Stimulated activated CD4-positive, alpha-beta T cell treated with anti-CD3 and anti-CD28 coated beads, Interleukin-4, amount 100 ng/mL, for 48 hours (primary cell): ENCODE results near the gene PITPNC1.

ENCODE experiments used
- DNase-seq, 2 donors: peaks; one replicate each; pipeline ENCODE4 v3.0.0-alpha.2; 2020; ENCODE audit warnings: low read depth in 2 of 2

PITPNC1 gene

DNA sequence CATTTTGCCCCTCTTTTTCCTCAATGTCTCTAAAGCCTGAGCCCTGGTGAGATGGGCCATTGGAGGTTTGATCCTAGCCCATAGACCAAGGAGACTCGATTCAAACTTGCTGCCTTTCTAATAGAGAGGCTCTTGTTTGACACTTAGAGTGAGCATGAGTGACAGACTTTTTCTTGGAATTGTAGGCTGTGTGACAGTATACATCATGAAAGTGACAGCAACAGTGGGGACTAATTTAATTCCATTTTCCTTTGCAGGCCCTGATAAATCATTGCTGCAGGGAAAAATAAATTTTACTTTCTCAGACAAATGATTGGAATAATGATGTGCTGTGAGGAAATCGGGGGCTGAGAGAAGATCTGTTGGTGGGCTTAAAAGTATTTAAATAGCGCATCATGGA is 171.6 kb downstream of the PITPNC1 start:
- no peak for DNase-seq

DNA sequence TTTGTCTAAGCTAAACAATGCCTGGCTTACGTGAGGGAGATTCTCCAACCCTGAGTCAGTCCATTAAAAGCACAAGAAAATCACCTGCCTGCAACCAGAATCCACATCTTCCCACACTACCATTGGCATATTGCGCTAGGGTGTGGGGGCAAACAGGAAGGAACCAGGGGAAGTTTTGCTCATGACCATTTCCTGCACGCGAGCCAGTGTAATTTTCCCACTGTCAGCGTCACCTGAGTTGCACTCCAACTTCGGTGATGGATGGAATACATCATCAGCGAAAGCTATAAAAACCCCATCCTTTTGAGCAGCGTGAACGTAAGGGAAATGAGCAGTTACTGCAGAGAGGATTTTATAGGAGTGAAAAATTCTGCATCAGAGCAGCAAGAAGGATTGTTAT is 172.7 kb downstream of the PITPNC1 start:
- no peak for DNase-seq

DNA sequence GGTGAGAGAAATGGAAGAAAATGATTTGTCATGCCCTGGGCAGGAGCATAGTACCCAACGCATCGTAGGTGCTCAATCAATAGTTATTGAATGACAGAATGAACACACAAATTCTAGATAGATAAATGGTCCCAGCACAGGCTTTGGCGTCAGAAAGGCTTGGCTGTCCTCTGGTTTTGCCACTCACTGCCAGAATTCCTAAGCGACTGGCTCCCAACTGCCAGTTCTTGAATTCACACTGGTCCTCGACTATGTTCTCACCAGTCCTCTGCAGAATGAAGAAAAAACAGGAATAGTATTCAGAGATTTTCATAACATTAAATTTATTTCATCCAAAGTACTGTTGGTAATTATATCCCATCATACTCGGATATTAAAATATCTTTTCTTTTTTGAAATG is 177.6 kb downstream of the PITPNC1 start:
- no peak for DNase-seq

DNA sequence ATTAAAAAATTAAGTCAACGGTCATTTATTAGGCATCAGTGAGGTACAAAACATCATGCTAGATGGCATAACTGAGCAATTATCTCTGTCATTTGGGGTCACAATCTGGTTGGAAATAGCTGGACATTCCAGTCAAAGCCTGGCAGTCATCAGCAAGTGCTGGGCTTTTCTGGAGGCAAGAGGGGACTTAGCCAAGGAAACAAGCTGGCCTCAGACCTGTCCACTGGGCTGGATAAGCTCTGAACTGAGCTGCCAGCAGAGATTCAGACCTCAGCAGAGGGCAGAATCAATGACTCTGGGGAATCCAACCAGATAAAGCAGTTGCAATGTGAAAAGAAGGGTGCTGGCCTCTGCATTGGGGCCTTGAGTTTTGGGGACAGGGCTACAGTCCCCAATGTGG is 178.8 kb downstream of the PITPNC1 start:
- DNase-seq = no peak

DNA sequence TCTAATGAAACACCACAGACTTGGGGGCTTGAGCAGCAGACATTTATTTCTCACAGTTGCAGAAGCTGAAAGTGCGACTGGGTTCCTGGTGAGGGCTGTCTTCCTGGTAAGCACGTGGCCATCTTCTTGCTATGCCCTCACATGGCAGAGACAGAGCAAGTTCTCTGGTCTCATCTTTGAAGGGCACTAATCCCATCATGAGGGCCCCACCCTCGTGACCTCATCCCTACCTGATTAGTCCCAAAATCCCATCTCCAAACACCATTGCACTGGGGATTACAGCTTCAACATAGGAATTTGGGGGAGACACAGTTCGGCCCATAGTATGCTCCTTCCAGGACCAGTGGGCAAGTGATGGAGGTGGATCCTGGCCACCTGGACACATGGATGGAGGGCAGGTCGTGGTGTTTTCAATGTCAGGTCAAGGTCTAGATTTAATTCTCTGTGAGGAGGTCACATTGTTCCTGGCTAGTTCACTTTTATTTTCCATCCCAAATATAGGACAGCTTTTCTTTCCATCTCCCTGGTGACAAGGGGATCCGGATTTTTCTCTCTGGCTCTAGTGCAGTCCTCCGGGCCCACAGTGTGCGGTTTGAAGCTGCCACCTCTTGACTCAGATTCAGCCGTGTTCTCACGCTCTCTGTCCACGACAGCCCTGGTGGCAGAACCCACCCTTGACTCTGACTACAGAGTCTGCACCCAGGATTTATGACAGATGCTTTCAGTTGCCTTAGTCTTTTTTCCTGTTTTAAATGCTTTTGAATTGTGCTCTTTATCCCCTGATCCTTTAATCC is 180.2 kb downstream of the PITPNC1 start:
- no peak for DNase-seq

DNA sequence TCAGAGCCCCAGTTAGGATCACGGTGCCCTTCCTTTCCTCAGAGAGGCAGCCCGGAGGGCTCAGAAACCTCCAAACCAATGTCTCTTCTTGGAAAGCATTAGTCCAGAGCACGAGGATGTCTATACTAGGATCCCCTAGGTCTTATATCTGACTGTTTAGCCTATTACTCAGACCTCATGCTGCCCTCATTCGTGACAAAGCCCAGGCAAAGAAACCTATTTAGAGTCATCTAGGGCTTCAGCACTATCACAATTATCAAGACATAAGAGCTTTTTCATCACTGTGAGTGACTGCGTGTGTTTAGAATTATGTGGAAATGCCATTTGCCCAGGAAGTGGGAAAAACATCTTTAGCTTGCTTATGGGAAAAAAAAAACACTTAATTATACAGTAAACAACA is 180.8 kb downstream of the PITPNC1 start:
- no peak for DNase-seq

DNA sequence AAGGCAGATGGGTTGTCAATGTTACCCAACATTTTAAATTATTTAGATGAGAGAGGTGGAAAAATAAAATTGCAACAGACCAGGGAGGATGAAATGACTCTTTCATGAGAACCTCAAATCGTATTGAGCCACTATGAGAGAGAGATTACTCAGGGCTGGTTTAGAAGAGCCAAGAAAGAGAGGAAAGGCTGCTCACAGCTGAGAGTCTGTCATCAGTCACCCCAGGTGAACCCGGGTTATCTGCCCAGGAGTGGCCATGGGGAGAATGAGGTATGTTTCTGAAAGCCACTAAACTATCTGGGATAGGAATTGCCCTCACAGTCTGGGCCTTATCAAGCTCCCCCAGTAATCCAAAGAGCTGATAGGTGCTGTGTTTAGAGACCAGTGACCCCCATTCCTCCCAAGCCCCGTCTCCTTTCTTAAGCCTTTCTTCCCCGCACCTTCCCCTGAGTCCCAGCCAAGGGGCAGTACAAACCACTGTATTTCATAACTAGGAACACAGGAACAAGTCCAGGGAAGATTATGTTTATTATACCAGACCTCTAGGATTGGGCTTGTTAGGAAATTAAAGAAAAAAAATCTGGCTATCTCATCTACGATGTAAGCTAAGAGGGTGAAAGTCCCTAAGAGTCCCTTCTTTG is 181.8 kb downstream of the PITPNC1 start:
- no peak for DNase-seq

DNA sequence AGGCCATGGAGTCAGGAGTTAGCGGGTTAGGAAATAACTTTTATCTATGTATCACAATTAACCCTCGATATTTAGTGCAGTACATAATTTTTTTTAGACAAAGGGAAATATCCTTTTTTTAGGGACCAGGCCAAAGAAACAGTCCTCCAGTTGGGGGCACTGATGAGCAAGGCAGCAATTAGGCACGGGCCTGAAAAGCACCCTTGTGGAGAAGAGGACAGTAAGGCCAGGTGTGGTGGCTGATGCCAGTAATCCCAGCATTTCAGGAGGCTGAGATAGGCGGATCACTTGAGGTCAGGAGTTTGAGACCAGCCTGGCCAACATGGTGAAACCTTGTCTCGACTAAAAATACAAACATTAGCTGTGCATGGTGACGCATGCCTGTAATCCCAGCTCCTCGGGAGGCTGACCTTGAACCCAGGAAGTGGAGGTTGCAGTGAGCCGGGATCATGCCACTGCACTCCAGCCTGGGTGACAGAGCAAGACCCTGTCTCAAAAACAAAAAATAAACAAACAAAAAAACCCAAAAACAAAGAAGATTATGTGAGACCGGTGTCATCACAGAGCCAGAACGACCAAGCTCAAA is 182.4 kb downstream of the PITPNC1 start:
- DNase-seq = no peak

DNA sequence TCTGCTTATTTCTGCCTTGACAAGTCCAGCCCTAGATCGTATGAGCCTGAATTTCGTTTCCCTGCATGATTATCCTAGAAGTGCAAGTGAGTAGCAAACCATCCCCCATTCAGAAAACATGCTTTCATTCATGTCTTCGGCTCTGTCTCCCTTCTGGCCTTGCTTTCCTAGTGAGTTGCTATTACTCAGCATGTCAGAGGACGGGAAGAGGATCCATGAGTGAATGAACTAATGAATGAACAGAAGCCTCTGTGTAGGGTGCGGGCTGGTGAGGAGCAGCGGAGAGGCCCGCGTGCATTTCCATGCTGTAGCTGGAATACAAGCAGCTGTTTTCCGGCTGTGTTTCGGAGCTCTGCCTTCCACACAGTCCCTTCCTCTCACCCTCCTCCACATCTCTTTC is 184.9 kb downstream of the PITPNC1 start:
- no peak for DNase-seq

DNA sequence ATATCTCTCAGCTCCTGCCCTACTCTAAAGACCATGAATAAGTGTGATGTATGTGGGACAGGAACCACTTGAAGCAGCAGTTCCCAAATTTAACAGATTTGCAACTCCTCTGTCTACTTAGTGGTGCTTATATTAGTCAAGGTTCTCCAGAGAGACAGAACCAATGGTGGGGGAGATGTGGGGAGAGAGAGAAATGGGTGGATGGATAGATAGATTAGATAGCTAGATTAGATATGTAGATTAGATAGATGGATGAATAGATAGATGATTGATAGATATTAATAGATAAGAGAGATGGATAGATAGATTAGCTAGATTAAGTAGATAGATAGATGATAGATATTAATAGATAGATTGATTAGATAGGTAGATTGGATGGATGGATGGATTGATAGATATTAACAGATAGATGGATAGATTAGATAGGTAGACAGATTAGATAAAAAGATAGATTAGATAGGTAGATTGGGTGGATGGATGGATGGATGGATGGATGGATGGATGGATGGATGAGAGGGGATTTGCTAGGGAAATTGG is 186.7 kb downstream of the PITPNC1 start:
- no peak for DNase-seq

DNA sequence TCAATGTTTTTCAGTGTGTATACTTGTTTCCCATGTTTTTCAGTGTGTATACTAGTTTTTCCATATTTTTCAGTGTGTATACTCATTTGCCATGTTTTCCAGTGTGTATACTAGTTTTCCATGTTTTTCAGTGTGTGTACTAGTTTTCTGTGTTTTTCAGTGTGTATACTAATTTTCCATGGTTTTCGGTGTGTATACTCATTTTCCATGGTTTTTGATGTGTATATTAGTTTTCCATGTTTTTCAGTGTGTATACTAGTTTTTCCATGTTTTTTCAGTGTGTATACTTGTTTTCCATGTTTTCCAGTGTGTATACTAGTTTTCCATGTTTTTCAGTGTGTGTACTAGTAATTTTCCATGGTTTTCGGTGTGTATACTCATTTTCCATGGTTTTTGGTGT is 188.0 kb downstream of the PITPNC1 start:
- DNase-seq = no peak

DNA sequence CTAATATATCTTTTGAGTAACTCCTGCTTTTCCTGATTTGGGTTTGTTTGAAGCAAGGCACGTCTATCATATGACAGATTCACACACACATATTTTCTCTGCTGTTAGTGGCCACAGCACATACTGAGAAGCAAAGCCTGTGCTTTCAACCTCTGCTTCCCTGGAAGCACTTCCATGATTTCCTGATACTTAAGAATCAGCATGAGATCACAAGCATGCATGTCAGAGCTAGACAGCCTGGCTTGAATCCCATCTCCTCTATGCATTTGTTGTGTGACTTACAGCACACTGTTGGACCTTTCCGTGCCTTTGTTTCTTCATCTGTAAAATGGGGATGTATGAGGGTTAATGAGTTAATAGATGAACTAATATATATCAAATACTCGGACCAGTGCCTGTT is 189.6 kb downstream of the PITPNC1 start:
- no peak for DNase-seq

DNA sequence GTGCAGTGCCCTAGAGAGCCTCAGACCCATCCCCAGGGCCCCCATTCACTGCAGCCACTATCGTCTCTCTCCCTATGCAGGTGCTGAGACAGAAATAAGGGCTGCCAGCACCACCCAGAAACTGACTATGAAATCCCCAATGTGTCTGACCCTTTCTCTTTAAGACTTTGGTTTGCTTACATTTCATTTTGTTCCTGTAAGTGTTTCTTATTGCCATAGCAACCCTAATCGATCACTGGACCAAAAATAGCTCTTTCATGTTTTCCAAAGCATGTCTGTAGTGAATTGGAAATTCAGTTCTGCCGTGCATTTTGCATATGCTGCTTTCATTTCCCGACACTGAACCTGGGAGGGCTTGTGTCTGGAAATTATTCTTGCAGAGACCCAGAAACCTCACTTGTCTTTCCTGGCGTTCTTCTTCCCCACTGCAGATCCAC is 192.0 kb downstream of the PITPNC1 start:
- DNase-seq = no peak

DNA sequence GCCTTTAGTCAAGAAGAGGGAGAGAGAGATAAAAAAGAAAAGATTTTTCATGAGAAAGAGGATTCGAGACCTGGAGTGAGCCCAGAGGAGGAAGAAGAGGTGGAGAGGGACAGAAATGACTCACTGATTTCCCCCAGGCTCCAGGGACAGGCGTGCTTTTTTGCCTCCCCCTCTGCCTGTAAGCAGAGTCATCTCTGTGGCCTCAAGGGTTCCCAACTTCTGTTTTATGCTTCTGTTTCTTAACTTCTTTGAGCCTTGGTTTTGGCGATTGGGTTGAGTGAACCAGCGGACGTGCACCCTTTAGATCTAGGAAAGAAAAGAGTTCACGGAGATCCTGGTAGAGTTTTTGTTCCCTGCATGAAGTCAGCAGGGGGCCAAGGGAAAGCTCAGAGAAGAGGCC is 192.8 kb downstream of the PITPNC1 start:
- DNase-seq = no peak

DNA sequence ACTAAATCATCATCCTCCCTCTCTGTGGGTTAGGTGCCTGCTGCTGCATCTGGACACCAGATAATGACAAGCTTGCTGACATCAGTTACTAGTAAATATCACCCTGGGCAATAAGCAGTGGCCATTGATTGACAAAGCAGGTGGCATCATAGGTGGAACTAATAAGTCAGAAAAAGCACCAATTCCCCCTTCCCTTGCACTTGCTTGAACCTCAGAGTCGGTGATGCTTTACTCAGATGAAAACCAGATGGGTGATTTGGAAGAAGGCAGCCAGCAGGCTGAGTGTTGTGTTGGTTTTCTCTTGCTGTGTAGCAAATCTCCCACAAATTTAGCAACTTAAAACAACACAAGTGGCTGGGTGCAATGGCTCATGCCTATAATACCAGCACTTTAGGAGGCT is 193.7 kb downstream of the PITPNC1 start:
- DNase-seq = no peak

DNA sequence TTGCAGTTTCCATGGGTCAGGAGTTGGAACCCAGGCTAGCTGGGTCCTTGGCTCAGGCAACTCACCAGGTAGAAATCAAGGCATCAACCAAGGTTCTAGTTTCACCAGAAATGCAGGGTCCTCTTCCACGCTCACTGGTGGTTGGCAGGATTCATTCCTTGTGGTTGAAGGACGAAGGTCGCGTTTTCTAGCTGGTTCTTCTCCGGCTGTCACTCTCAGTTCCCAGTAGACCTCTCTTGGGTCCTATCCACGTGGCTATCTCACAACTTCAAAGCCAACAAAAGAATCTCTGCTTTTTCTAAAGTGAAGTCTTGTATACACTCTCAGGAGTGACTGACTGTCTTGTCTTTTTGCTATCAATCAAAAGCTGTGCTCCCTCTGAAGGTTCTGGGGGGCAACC is 194.4 kb downstream of the PITPNC1 start:
- no peak for DNase-seq

DNA sequence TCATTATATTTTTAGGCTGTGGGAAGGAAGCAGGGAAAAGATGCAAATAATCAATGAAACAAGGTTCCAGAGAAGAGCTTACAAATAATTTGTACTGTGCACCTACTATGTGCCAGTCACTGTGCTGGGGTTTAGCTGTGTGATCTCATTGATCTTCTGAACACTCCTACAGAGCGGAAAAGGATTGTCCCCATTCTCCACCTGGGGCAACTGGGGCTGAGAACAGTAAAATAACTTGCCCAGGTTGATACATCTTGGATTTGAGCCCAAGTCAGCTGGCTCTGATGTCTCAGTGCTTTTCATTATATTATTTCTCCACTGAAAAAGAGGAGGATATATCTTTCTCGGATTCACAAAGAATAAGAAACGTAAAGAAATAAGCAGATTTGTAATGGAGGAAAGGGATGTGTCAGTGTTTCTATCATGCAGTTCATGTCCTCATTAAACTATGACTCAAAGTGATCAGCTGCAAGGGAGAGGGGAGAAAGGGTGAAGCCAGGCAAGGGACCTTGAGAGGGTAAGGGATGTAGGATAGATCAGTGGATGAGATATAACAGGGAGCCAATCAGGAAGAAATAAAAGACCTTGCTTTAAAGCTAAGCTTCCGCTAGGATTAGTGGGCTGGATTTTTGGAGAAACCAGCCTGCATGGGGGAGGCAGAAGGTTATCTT is 197.0 kb downstream of the PITPNC1 start:
- DNase-seq = no peak

DNA sequence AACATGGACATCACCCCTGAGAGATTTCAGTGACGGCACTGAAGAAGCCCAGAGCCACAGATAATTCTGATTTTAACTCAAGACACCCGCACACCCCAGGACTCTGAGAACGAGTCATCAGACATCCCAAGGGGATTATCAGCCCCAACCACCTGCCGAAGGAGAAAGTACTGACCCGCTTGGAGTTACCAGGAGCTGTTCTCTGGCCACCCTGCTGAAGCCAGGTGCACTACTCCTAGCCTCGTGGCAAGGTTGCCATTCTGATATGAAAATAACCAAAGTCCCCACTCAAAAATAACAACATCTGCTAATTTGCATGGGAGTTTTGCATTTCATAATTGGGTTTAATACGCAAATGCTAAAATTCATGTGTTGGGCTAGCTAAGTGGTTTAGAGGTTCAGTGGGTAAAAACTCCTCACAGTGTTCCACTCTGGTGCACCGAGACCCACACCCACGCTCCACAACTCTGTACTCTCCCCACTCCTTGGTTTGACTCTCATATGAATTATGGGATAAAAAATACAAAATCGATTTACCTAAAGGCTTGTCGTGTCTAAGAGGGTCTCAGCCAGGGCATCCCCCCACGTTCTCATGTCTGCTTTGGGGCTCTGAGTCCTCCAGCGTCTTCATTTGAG is 197.7 kb downstream of the PITPNC1 start:
- DNase-seq = no peak

DNA sequence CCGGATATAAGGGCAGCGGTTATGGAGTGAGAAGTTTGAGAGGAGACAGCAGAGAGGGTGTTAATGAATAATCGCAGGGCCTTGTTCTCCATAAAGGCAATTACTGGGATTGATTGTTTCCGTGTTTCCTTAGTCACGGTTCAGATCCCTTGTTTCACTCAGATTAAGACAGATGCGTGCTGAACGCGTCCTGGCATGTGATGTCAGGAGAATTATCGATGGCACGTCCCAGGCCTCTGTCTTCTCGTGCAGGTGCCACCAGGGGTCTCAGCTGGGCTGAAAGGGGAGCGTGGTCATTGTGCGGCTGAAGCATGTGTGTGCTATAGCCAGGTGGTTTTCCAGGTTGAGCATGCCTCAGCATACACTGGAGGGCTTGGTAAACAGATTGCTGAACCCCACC is 198.2 kb downstream of the PITPNC1 start:
- no peak for DNase-seq

DNA sequence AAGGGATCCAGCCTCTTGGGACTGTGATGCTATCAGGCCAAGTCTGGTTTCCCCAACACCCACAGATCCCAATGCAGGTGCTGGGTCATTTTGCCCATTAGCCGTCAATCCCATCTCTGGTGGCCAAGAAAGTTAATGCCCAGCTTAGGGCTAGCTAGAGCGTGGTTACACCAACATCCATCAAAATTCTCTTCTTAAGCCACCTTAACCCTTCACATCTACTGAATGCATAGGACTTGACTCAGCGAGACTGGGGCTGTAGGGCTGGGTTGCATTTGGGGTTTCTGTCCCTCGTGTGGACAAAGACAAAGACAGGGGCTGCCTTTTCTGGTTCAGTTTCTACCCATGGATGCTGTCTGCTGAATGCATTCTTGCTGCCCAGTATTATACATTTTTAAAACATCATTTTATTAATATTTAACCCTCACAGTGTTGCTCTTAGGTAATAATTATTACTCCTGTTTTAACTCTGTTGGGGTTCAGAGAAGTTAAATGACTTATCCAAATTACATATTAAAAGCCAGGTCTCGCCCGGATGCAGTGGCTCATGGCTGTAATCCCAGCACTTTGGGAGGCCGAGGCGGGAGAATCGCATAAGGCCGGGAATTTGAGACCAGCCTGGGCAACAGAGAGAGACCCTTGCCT is 199.5 kb downstream of the PITPNC1 start:
- no peak for DNase-seq

DNA sequence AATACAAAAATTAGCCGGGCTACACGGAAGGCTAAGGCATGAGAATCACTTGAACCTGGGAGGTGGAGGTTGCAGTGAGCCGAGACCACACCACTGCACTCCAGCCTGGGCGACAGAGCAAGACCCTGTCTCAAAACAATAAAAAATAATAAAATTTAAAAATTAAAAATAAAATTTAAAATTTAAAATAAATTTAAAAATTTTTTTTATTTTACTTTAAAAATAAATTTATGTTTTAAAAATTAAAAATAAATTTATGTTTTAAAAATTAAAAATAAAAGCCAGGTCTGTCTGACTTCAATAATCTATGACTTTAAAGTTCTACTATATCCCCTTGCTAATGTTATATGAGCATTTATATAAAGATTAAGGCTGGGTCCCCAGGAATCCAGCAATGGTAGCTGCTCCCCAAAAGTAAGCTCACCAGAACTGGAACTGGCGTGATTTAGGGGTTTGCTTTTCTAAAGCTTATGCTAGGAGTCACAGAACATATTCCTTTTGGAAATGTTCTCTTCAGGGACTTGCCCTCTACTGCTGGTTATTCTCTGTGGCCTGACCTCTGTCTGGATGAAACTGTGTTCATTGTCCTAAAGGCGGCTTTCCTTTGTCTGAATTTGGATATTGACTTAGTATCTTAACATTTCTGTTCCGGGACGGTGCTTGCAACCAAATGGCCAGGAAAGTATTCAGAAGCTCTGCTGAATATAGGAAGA is 200.5 kb downstream of the PITPNC1 start:
- no peak for DNase-seq
